A549 (cell line): Measurements from ENCODE around the gene CELF2.

ENCODE experiments used
- BHLHE40 ChIP-seq: IDR thresholded peaks from 2 replicates; pipeline ENCODE4 v1.6.1; 2012; ENCODE audit warnings: low read depth, low read length, inconsistent platforms
- CEBPB ChIP-seq, 2 experiments: fragments of >200 bp in 1 of 2; sonication (Bioruptor Twin) in 1 of 2; formaldehyde crosslinking in 1 of 2; IDR thresholded peaks; 2 replicates each; pipeline ENCODE4 v1.6.1; 2012 to 2016
- GATA3 ChIP-seq: IDR thresholded peaks from 2 replicates; pipeline ENCODE4 v1.6.1; 2012; ENCODE audit warnings: borderline replicate concordance
- HOXA7 ChIP-seq: fragments of 250-450 bp; sonication (Bioruptor Pico); IDR thresholded peaks from 2 replicates; pipeline ENCODE4 v1.5.0; 2020; ENCODE audit warnings: mild to moderate bottlenecking, moderate library complexity
- PBX3 ChIP-seq: IDR thresholded peaks from 2 replicates; pipeline ENCODE4 v1.6.1; 2012
- POLR2A ChIP-seq: IDR thresholded peaks from 2 replicates; pipeline ENCODE4 v1.6.1; 2012; ENCODE audit warnings: mild to moderate bottlenecking, low read length
- RFX5 ChIP-seq: fragments of 450-650 bp; IDR thresholded peaks from 2 replicates; pipeline ENCODE4 v1.7.1; 2014; ENCODE audit warnings: antibody characterized with exemption, mild to moderate bottlenecking, moderate library complexity
- TFCP2L1 ChIP-seq: fragments of 250-450 bp; sonication (Bioruptor Pico); IDR thresholded peaks from 2 replicates; pipeline ENCODE4 v1.5.0; 2021; ENCODE audit warnings: mild to moderate bottlenecking
- TF ChIP-seq, protein P1 (sequence below): fragments of >200 bp; sonication (Bioruptor Twin); formaldehyde crosslinking; IDR thresholded peaks from 3 replicates; pipeline ENCODE4 v1.5.1; 2016

DNA sequence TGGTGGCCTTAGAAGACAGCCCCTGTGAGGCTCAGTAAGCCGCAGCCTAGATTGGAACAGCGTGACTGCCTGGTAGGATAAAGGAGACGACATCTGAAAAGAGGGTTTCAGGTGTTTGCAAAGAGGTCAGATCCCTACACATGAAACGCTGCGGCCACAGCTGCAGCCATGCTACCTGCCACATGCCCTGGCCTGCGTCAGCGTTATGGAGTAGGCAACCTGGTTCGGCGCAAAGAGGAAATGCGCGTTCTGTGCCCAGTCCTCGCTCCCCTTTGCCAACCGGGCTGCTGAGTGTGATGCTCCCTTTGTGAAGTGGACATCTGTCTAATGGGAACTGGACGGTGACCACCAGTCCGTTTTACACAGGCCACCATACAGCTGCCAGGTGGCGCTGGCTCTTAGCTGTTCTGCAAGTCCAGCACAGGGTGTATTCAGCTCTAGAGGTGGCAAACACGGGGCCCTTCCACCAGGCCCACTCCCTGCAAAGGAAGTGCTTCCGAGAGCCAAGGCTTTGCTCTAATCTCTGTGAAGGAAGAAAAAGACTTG, 160.3 kb downstream of the CELF2 start:
- TF ChIP-seq PBX3 (no peak), RFX5 (no peak), GATA3 (no peak), CEBPB (IDR thresholded peaks at IDR 0.05) (no peak), HOXA7 (no peak), BHLHE40 (no peak), TFCP2L1 (no peak), POLR2A (no peak)
- TF ChIP-seq, protein P1, sequence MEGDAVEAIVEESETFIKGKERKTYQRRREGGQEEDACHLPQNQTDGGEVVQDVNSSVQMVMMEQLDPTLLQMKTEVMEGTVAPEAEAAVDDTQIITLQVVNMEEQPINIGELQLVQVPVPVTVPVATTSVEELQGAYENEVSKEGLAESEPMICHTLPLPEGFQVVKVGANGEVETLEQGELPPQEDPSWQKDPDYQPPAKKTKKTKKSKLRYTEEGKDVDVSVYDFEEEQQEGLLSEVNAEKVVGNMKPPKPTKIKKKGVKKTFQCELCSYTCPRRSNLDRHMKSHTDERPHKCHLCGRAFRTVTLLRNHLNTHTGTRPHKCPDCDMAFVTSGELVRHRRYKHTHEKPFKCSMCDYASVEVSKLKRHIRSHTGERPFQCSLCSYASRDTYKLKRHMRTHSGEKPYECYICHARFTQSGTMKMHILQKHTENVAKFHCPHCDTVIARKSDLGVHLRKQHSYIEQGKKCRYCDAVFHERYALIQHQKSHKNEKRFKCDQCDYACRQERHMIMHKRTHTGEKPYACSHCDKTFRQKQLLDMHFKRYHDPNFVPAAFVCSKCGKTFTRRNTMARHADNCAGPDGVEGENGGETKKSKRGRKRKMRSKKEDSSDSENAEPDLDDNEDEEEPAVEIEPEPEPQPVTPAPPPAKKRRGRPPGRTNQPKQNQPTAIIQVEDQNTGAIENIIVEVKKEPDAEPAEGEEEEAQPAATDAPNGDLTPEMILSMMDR = no peak
